IMR-90 (cell line): ENCODE measurements around the gene RAI14. TPM values are rescaled to one million over a fixed set of nuclear protein-coding genes. Genes with fewer than 3 reads are reported as not detected.

Experiments used
- ATAC-seq: fragments of 200-7000 bp; cut with Tn5 transposase; 2 replicates; pipeline ENCODE4 v1.9.1; 2020; ENCODE audit warnings: low read depth, mild to moderate bottlenecking, moderate library complexity
- BruUV-seq: library from RNA; stranded (reverse); fragments of 400-500 nt; replicated peaks from 2 replicates; lab custom pipeline; 2021; lab: Mats Ljungman, UMichigan
- CTCF ChIA-PET: fragments of 300-600 bp; formaldehyde crosslinking; extraction: SDS; loops from one replicate; lab custom pipeline; 2021; ENCODE audit warnings: antibody characterized with exemption; lab: Yijun Ruan, JAX
- POLR2A ChIA-PET: fragments of 300-600 bp; sonication (Branson Sonifier 250); formaldehyde crosslinking; loops from one replicate; lab custom pipeline; 2022; ENCODE audit warnings: antibody characterized with exemption; ENCODE audit not compliant: unreplicated experiment; lab: Charles Lee
- DNase-seq: peaks from one replicate; pipeline ENCODE4 v3.0.0; 2013
- H2AFZ ChIP-seq: replicated peaks from 2 replicates; pipeline ENCODE3; 2013; ENCODE audit warnings: low read length, mild to moderate bottlenecking; ENCODE audit not compliant: poor library complexity
- H2AK5ac ChIP-seq: 2 replicates; pipeline ENCODE4 v1.6.1; 2013; ENCODE audit warnings: low read depth, low read length, inconsistent platforms
- H2AK9ac ChIP-seq: replicated peaks from 2 replicates; pipeline ENCODE3; 2013; ENCODE audit warnings: mild to moderate bottlenecking, low read depth, low read length, moderate library complexity; ENCODE audit not compliant: poor library complexity
- H2BK120ac ChIP-seq: 2 replicates; pipeline ENCODE4 v1.6.1; 2013; ENCODE audit warnings: low read depth, low read length, inconsistent platforms
- H2BK15ac ChIP-seq: 3 replicates; pipeline ENCODE4 v1.6.1; 2013; ENCODE audit warnings: low read depth, low read length, inconsistent platforms
- H2BK20ac ChIP-seq: 2 replicates; pipeline ENCODE4 v1.6.1; 2013; ENCODE audit warnings: low read depth, mild to moderate bottlenecking, inconsistent platforms, low read length, moderate library complexity
- H2BK5ac ChIP-seq: 2 replicates; pipeline ENCODE4 v1.6.1; 2013; ENCODE audit warnings: mild to moderate bottlenecking, low read depth, low read length, inconsistent platforms; ENCODE audit not compliant: poor library complexity, severe bottlenecking
- H3K14ac ChIP-seq: replicated peaks from 2 replicates; pipeline ENCODE4 v1.6.1; 2013; ENCODE audit warnings: low read depth, low read length, inconsistent platforms
- H3K18ac ChIP-seq: 2 replicates; pipeline ENCODE4 v1.6.1; 2013; ENCODE audit warnings: low read depth, low read length, control low read depth
- H3K23ac ChIP-seq: 2 replicates; pipeline ENCODE4 v1.6.1; 2013; ENCODE audit warnings: low read depth, low read length, inconsistent platforms
- H3K27ac ChIP-seq: 2 replicates; pipeline ENCODE4 v1.5.1; 2013; ENCODE audit warnings: mild to moderate bottlenecking, control low read depth, low read length; ENCODE audit not compliant: insufficient read depth
- H3K27me3 ChIP-seq: 2 replicates; pipeline ENCODE4 v1.6.1; 2013; ENCODE audit warnings: low read length; ENCODE audit not compliant: control insufficient read depth, insufficient read depth
- H3K36me3 ChIP-seq: 2 replicates; pipeline ENCODE4 v1.6.1; 2013; ENCODE audit warnings: low read length, mixed read lengths; ENCODE audit not compliant: control insufficient read depth, insufficient read depth
- H3K4ac ChIP-seq: 2 replicates; pipeline ENCODE4 v1.6.1; 2013; ENCODE audit warnings: low read depth, low read length, inconsistent platforms
- H3K4me1 ChIP-seq: 2 replicates; pipeline ENCODE4 v1.6.1; 2013; ENCODE audit warnings: low read length, mixed read lengths; ENCODE audit not compliant: control insufficient read depth, insufficient read depth
- H3K4me2 ChIP-seq: 2 replicates; pipeline ENCODE4 v1.6.1; 2013; ENCODE audit warnings: low read depth, mild to moderate bottlenecking, control low read depth, low read length, moderate library complexity
- H3K4me3 ChIP-seq: 2 replicates; pipeline ENCODE4 v1.5.1; 2013; ENCODE audit warnings: low read depth, mild to moderate bottlenecking, control low read depth, low read length, moderate library complexity; ENCODE audit not compliant: insufficient read depth
- H3K56ac ChIP-seq: 2 replicates; pipeline ENCODE4 v1.6.1; 2013; ENCODE audit warnings: low read length, inconsistent platforms; ENCODE audit not compliant: insufficient read depth; ENCODE audit errors: extremely low read depth
- H3K79me1 ChIP-seq, 2 experiments: 2 replicates each; pipeline ENCODE4 v1.6.1; 2013; ENCODE audit warnings: low read length in 2 of 2, inconsistent platforms in 1 of 2, low read depth in 1 of 2
- H3K9ac ChIP-seq: 2 replicates; pipeline ENCODE4 v1.6.1; 2013; ENCODE audit warnings: low read depth, low read length, control low read depth
- H3K9me1 ChIP-seq: 2 replicates; pipeline ENCODE4 v1.6.1; 2013; ENCODE audit warnings: low read length, inconsistent platforms; ENCODE audit not compliant: insufficient read depth
- H3K9me3 ChIP-seq: 2 replicates; pipeline ENCODE4 v1.6.1; 2013; ENCODE audit warnings: low read length; ENCODE audit not compliant: control insufficient read depth, insufficient read depth
- H4K20me1 ChIP-seq: 2 replicates; pipeline ENCODE4 v1.6.1; 2013; ENCODE audit warnings: low read length, inconsistent platforms; ENCODE audit not compliant: insufficient read depth
- H4K5ac ChIP-seq: 2 replicates; pipeline ENCODE4 v1.6.1; 2013; ENCODE audit warnings: mild to moderate bottlenecking, low read depth, low read length, control low read depth
- H4K8ac ChIP-seq, 2 experiments: 2 replicates each; pipeline ENCODE4 v1.6.1; 2013; ENCODE audit warnings: low read depth in 2 of 2, low read length in 2 of 2, control low read depth in 1 of 2, inconsistent platforms in 1 of 2
- H4K91ac ChIP-seq: 2 replicates; pipeline ENCODE4 v1.6.1; 2013; ENCODE audit warnings: low read depth, low read length, inconsistent platforms; ENCODE audit not compliant: insufficient read depth
- BHLHE40 ChIP-seq: fragments of 150-350 bp; IDR thresholded peaks from 2 replicates; pipeline ENCODE4 v1.6.1; 2016; ENCODE audit warnings: mild to moderate bottlenecking, low read depth, low read length
- CEBPB ChIP-seq: IDR thresholded peaks from 2 replicates; pipeline ENCODE4 v1.6.1; 2012; ENCODE audit warnings: low read depth, low read length, improper control_type of control experiment
- CHD1 ChIP-seq: IDR thresholded peaks from 2 replicates; pipeline ENCODE4 v1.6.1; 2012; ENCODE audit warnings: low read depth, low read length, improper control_type of control experiment
- FOS ChIP-seq: fragments of 150-350 bp; IDR thresholded peaks from 2 replicates; pipeline ENCODE4 v1.6.1; 2016; ENCODE audit warnings: low read depth, low read length
- MAFK ChIP-seq: IDR thresholded peaks from 2 replicates; pipeline ENCODE4 v1.6.1; 2012; ENCODE audit warnings: low read depth, low read length, improper control_type of control experiment
- MXI1 ChIP-seq: IDR thresholded peaks from 2 replicates; pipeline ENCODE4 v1.6.1; 2012; ENCODE audit warnings: low read depth, mild to moderate bottlenecking, low read length, moderate library complexity, borderline replicate concordance
- POLR2A ChIP-seq: IDR thresholded peaks from 2 replicates; pipeline ENCODE4 v1.6.1; 2012; ENCODE audit warnings: mild to moderate bottlenecking, low read depth, low read length
- RFX5 ChIP-seq: IDR thresholded peaks from 2 replicates; pipeline ENCODE4 v1.8.0; 2012; ENCODE audit warnings: low read depth, mild to moderate bottlenecking, low read length, moderate library complexity
- SMC3 ChIP-seq: fragments of 150-350 bp; IDR thresholded peaks from 2 replicates; pipeline ENCODE4 v1.6.1; 2016; ENCODE audit warnings: low read depth, mild to moderate bottlenecking, antibody characterized with exemption, low read length, moderate library complexity
- WGBS, 2 experiments: methylation state at CpG; one replicate each; pipeline versions ENCODE4 v1.1.5 to v1.1.7; 2013; ENCODE audit warnings: missing lambda C conversion rate in 2 of 2; ENCODE audit not compliant: insufficient read length in 1 of 2; ENCODE audit errors: extremely low coverage in 2 of 2; 5-methylcytosine and 5-hydroxymethylcytosine counted together
- dilution Hi-C: fragments of 300-500 bp; cut with HindIII; formaldehyde crosslinking; loops from one replicate; pipeline ENCODE4 v1.14.3; 2018; ENCODE audit warnings: low sequenced_read_pairs; ENCODE audit not compliant: unreplicated experiment
- in situ Hi-C: fragments of 300-500 bp; cut with MboI; formaldehyde crosslinking; loops from 3 replicates; pipeline ENCODE4 v1.14.3; 2019; ENCODE audit warnings: low sequenced_read_pairs, inconsistent platforms, mixed read lengths
- intact Hi-C: fragments of 100-400 bp; cut with micrococcal nuclease; formaldehyde crosslinking; loops from 2 replicates; pipeline ENCODE4 v1.10.0; 2022
- polyA plus RNA-seq, 3 experiments: library from polyadenylated mRNA; depleted of rRNA; stranded (reverse); fragments of >200 nt; gene quantifications; 2 replicates each; pipeline ENCODE4 v1.2.3, GENCODE V29; 2012; ENCODE audit warnings: low replicate concordance in 1 of 3
- total RNA-seq: library from RNA; depleted of rRNA; stranded (reverse); fragments of >200 nt; gene quantifications from 2 replicates; pipeline ENCODE4 v1.2.3, GENCODE V29; 2012
- TF ChIP-seq, protein P1 (sequence below): fragments of 150-350 bp; IDR thresholded peaks from 2 replicates; pipeline ENCODE4 v1.6.1; 2017; ENCODE audit warnings: mild to moderate bottlenecking, antibody characterized with exemption, low read length, low read depth
- TF ChIP-seq, protein P2 (sequence below): conservative IDR thresholded peaks from 2 replicates; pipeline ENCODE4 v1.5.1; 2012; ENCODE audit warnings: mild to moderate bottlenecking, low read depth, low read length, improper control_type of control experiment
- TF ChIP-seq, protein P3 (sequence below): fragments of 150-350 bp; IDR thresholded peaks from 2 replicates; pipeline ENCODE4 v1.6.1; 2016; ENCODE audit warnings: low read depth, mild to moderate bottlenecking, low read length, moderate library complexity, borderline replicate concordance

RAI14 gene
- total and polyA plus RNA-seq, 2 of the 4 experiments (the other 2 are of a cell fraction) = 221 to 267 TPM

DNA sequence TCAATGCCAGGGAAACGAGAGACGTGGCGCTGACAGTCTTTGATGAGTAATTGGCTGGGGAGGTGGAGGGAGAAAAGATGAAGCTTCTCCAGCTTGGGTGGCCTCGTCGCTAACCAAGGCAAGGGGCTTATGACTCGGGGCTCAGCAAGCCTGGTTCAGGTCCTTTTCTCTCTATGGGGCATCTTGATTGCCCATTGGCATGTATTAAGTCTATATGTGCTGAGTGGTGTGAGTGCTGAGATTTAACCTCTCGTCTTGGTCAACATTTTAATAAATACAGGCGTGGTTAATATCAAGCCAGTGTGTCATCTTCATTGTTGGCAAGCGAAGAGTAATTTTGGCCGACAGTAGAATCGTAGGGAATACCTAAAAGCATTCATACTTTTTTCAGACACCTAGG lies 85.9 kb downstream of the RAI14 start:
- Histone ChIP-seq H4K20me1 (peaks cover 95% of the 10 kb centered on the region), H3K27me3 (no peaks in the 10 kb centered on the region), H4K8ac (no peak overlapping the region), H3K4me2 (no peak overlapping the region), H3K14ac (no peak overlapping the region), H2BK20ac (no peak overlapping the region), H2BK120ac (no peak overlapping the region), H2BK15ac (no peak overlapping the region), H2BK5ac (no peak overlapping the region), H3K9me3 (no peaks in the 10 kb centered on the region), H3K9ac (no peak overlapping the region), H2AK5ac (no peak overlapping the region), H3K9me1 (peaks cover 33% of the 10 kb centered on the region), H4K5ac (no peak overlapping the region), H4K91ac (no peak overlapping the region), H2AFZ (no peak overlapping the region), H3K4me3 (no peak overlapping the region), H2AK9ac (no peak overlapping the region), H3K79me1 (peaks cover 23 to 84% of the 10 kb centered on the region in 2 experiments), H3K23ac (no peak overlapping the region), H3K56ac (no peak overlapping the region), H3K4me1 (peaks cover 23% of the 10 kb centered on the region), H3K36me3 (peaks cover 9% of the 10 kb centered on the region), H3K4ac (no peak overlapping the region), H3K27ac (no peak overlapping the region), H3K18ac (no peak overlapping the region)
- TF ChIP-seq CHD1 = no peak
- TF ChIP-seq RFX5 = no peak
- TF ChIP-seq CEBPB = no peak
- TF ChIP-seq MXI1 = no peak
- no peak for TF ChIP-seq MAFK
- TF ChIP-seq POLR2A = no peak
- TF ChIP-seq, protein P1, sequence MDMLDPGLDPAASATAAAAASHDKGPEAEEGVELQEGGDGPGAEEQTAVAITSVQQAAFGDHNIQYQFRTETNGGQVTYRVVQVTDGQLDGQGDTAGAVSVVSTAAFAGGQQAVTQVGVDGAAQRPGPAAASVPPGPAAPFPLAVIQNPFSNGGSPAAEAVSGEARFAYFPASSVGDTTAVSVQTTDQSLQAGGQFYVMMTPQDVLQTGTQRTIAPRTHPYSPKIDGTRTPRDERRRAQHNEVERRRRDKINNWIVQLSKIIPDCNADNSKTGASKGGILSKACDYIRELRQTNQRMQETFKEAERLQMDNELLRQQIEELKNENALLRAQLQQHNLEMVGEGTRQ = no peak
- TF ChIP-seq, protein P2, sequence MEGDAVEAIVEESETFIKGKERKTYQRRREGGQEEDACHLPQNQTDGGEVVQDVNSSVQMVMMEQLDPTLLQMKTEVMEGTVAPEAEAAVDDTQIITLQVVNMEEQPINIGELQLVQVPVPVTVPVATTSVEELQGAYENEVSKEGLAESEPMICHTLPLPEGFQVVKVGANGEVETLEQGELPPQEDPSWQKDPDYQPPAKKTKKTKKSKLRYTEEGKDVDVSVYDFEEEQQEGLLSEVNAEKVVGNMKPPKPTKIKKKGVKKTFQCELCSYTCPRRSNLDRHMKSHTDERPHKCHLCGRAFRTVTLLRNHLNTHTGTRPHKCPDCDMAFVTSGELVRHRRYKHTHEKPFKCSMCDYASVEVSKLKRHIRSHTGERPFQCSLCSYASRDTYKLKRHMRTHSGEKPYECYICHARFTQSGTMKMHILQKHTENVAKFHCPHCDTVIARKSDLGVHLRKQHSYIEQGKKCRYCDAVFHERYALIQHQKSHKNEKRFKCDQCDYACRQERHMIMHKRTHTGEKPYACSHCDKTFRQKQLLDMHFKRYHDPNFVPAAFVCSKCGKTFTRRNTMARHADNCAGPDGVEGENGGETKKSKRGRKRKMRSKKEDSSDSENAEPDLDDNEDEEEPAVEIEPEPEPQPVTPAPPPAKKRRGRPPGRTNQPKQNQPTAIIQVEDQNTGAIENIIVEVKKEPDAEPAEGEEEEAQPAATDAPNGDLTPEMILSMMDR = no peak
- TF ChIP-seq FOS = no peak
- TF ChIP-seq, protein P3, sequence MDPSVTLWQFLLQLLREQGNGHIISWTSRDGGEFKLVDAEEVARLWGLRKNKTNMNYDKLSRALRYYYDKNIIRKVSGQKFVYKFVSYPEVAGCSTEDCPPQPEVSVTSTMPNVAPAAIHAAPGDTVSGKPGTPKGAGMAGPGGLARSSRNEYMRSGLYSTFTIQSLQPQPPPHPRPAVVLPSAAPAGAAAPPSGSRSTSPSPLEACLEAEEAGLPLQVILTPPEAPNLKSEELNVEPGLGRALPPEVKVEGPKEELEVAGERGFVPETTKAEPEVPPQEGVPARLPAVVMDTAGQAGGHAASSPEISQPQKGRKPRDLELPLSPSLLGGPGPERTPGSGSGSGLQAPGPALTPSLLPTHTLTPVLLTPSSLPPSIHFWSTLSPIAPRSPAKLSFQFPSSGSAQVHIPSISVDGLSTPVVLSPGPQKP = no peak
- TF ChIP-seq BHLHE40 = no peak
- no peak for TF ChIP-seq SMC3
- BruUV-seq = no TSS peak
- ATAC-seq = no peak
- 94% methylated on average over 3 of the region's 11 CpGs; no CpG with 5 or more reads in 1 of the 2 experiments for WGBS, 2 experiments
- ChIA-PET POLR2A (no interaction called here), CTCF (no interaction called here)
- dilution Hi-C loops = no loop called here
- intact Hi-C loops = no loop called here
- DNase-seq = no peak
- in situ Hi-C loops = no loop called here
